SK-N-SH (cell line): ENCODE measurements around the gene F11R. TPM values are rescaled to one million over a fixed set of nuclear protein-coding genes. Genes with fewer than 3 reads are reported as not detected.
"Not testable (repeated sequence)": the region's sequence is repeated elsewhere in the genome, so short reads cannot be mapped to it uniquely, and the experiment has no call there.

ENCODE experiments used
- CTCF ChIA-PET: fragments of 300-600, 350-600 bp; formaldehyde crosslinking; extraction: SDS; loops from one replicate; lab custom pipeline; 2021; lab: Yijun Ruan, JAX
- POLR2A ChIA-PET: fragments of 350-600 bp; sonication (Branson Sonifier 250); formaldehyde crosslinking; extraction: SDS; loops from one replicate; lab custom pipeline; 2020; ENCODE audit warnings: antibody characterized with exemption, inconsistent platforms; lab: Yijun Ruan, JAX
- DNase-seq: peaks from one replicate; pipeline ENCODE4 v3.0.0; 2012
- H2AFZ ChIP-seq: fragments of 200-600 bp; sonication (generic); 2 replicates; pipeline ENCODE4 v1.8.1; 2016; ENCODE audit warnings: antibody characterized with exemption, mild to moderate bottlenecking, low read depth
- H3F3A ChIP-seq: fragments of 200-600 bp; sonication (generic); replicated peaks from 2 replicates; pipeline ENCODE3; 2016; ENCODE audit warnings: antibody characterized with exemption, mild to moderate bottlenecking; ENCODE audit not compliant: insufficient read depth
- H3K27ac ChIP-seq, 2 experiments: fragments of 200-500 bp in 1 of 2; fragments of 200-600 bp in 1 of 2; sonication (Bioruptor generic) in 1 of 2; sonication (generic), shearing (Covaris generic) in 1 of 2; 2 replicates each; pipeline versions ENCODE4 v1.5.1 to v1.6.1; 2014 to 2016; ENCODE audit warnings: low read depth in 2 of 2, inconsistent platforms in 1 of 2, low read length in 1 of 2, mild to moderate bottlenecking in 1 of 2, mixed read lengths in 1 of 2
- H3K27me3 ChIP-seq: fragments of 200-600 bp; sonication (generic), shearing (Covaris generic); 2 replicates; pipeline ENCODE4 v1.6.1; 2016; ENCODE audit warnings: mixed run types; ENCODE audit not compliant: insufficient read depth
- H3K36me3 ChIP-seq, 2 experiments: fragments of 200-500 bp in 1 of 2; fragments of 200-600 bp in 1 of 2; sonication (Bioruptor generic) in 1 of 2; sonication (generic) in 1 of 2; replicated peaks in 1 of 2; 2 replicates each; pipeline versions ENCODE3 to v1.5.1; 2014 to 2016; ENCODE audit warnings: low read length in 1 of 2, mild to moderate bottlenecking in 1 of 2; ENCODE audit not compliant: insufficient read depth in 2 of 2, control insufficient read depth in 1 of 2
- H3K4me1 ChIP-seq, 2 experiments: fragments of 200-500 bp in 1 of 2; fragments of 200-600 bp in 1 of 2; sonication (Bioruptor generic) in 1 of 2; sonication (generic), shearing (Covaris generic) in 1 of 2; 2 replicates each; pipeline versions ENCODE4 v1.5.1 to v1.6.1; 2014 to 2016; ENCODE audit warnings: low read depth in 1 of 2, low read length in 1 of 2, mixed run types in 1 of 2; ENCODE audit not compliant: insufficient read depth in 2 of 2, control insufficient read depth in 1 of 2
- H3K4me2 ChIP-seq: fragments of 200-600 bp; sonication (generic), shearing (Covaris generic); 2 replicates; pipeline ENCODE4 v1.6.1; 2017; ENCODE audit warnings: mixed run types
- H3K4me3 ChIP-seq, 2 experiments: fragments of 200-500 bp in 1 of 2; fragments of 200-600 bp in 1 of 2; sonication (Bioruptor generic) in 1 of 2; sonication (generic), shearing (Covaris generic) in 1 of 2; 2 replicates each; pipeline versions ENCODE4 v1.5.1 to v1.8.1; 2014 to 2016; ENCODE audit warnings: low read depth in 2 of 2, inconsistent platforms in 1 of 2, low read length in 1 of 2, mild to moderate bottlenecking in 1 of 2, mixed read lengths in 1 of 2, moderate library complexity in 1 of 2
- H3K79me2 ChIP-seq: fragments of 200-600 bp; sonication (generic); 2 replicates; pipeline ENCODE4 v1.8.1; 2017; ENCODE audit warnings: mild to moderate bottlenecking; ENCODE audit not compliant: insufficient read depth
- H3K9ac ChIP-seq: fragments of 200-600 bp; sonication (generic); 2 replicates; pipeline ENCODE4 v1.6.1; 2017; ENCODE audit warnings: mixed run types
- H3K9me2 ChIP-seq: fragments of 200-600 bp; sonication (generic); 2 replicates; pipeline ENCODE4 v1.6.1; 2017; ENCODE audit warnings: mixed run types
- H3K9me3 ChIP-seq: fragments of 200-600 bp; sonication (generic); 2 replicates; pipeline ENCODE4 v1.6.1; 2017; ENCODE audit warnings: mixed run types, mild to moderate bottlenecking, moderate library complexity
- H4K20me1 ChIP-seq: fragments of 200-600 bp; sonication (generic); 2 replicates; pipeline ENCODE4 v1.6.1; 2017; ENCODE audit warnings: mild to moderate bottlenecking, mixed run types; ENCODE audit not compliant: insufficient read depth
- JUND ChIP-seq: IDR thresholded peaks from 2 replicates; pipeline ENCODE4 v1.4.0; 2012
- WGBS: methylation state at CpG from one replicate; pipeline ENCODE4 v1.1.6; 2017; ENCODE audit warnings: low lambda C conversion rate; 5-methylcytosine and 5-hydroxymethylcytosine counted together
- polyA plus RNA-seq, 3 experiments: library from polyadenylated mRNA; depleted of rRNA; stranded (reverse); fragments of >200 nt; gene quantifications; 2 replicates each; pipeline ENCODE4 v1.2.3, GENCODE V29; 2012
- small RNA-seq, 7 experiments: library from RNA; depleted of rRNA; stranded (forward); fragments of <200 nt; gene quantifications; one replicate each; pipeline ENCODE3, GENCODE V24; 2012

F11R gene
- polyA plus RNA-seq, 1 of the 3 experiments (the other 2 are of a cell fraction): 9.0 TPM

- H3K4me2 ChIP-seq, POLR2A ChIA-PET, H2AFZ ChIP-seq, DNase-seq, H4K20me1 ChIP-seq, H3K4me1 ChIP-seq, H3K27ac ChIP-seq, H3K9me2 ChIP-seq, H3K36me3 ChIP-seq, H3K79me2 ChIP-seq, H3K9me3 ChIP-seq, H3K4me3 ChIP-seq, H3F3A ChIP-seq, H3K9ac ChIP-seq: not testable (repeated sequence)
- CTCF ChIA-PET: interaction anchor here (1.0 to 1.2 kb wide), 2 partner anchors 12 to 45 kb away, joined by 3 read pairs; no protein-coding TSS in a partner anchor
- TF ChIP-seq JUND: 0 out of 2 replicates have a peak, but pooled peaks have one; percentile 17
- WGBS: 6% methylated on average over 6 of the region's 6 CpGs
- peaks cover 38% of the 10 kb centered on the region for H3K27me3 ChIP-seq
Observed at GRCh38 chr1:160945881-160946280, 75.1 kb downstream of the F11R start.

Small RNA genes lying within 50 kb of the gene (small RNA-seq; reads per million reads assigned to genes)
- 0 reads per million in 7 experiments for gene AL591806.2

Other genes starting within 250 kb of the F11R start
- not detected in 2 replicates for gene LY9, start 225.0 kb downstream of the F11R start, polyA plus RNA-seq (2012; rRNA removed)
- not detected in 2 replicates for gene CD244, start 158.3 kb downstream of the F11R start, polyA plus RNA-seq (2012; rRNA removed)
- gene ITLN1, start 136.0 kb downstream of the F11R start, polyA plus RNA-seq (2012; rRNA removed): not detected in 2 replicates
- not detected in 2 replicates for gene ITLN2, start 66.3 kb downstream of the F11R start, polyA plus RNA-seq (2012; rRNA removed)
- 80.7 and 93.9 TPM in 2 replicates for gene TSTD1, start 17.8 kb upstream of the F11R start, polyA plus RNA-seq (2012; rRNA removed)
- 43.1 and 61.9 TPM in 2 replicates for gene USF1, start 24.8 kb upstream of the F11R start, polyA plus RNA-seq (2012; rRNA removed)
- 0.05 TPM in 1 of 2 replicates, not detected in the other for gene ARHGAP30, start 48.7 kb upstream of the F11R start, polyA plus RNA-seq (2012; rRNA removed)
- gene NECTIN4, start 68.4 kb upstream of the F11R start, polyA plus RNA-seq (2012; rRNA removed): 0.59 and 1.9 TPM in 2 replicates
- gene KLHDC9, start 77.2 kb upstream of the F11R start, polyA plus RNA-seq (2012; rRNA removed): 4.4 and 4.7 TPM in 2 replicates
- 340 and 445 TPM in 2 replicates for gene PFDN2, start 96.9 kb upstream of the F11R start, polyA plus RNA-seq (2012; rRNA removed)
- 38.7 and 48.9 TPM in 2 replicates for gene NIT1, start 97.0 kb upstream of the F11R start, polyA plus RNA-seq (2012; rRNA removed)
- 43.1 and 45.0 TPM in 2 replicates for gene DEDD, start 111.5 kb upstream of the F11R start, polyA plus RNA-seq (2012; rRNA removed)
- 150 and 201 TPM in 2 replicates for gene UFC1, start 132.8 kb upstream of the F11R start, polyA plus RNA-seq (2012; rRNA removed)
- 24.5 and 26.8 TPM in 2 replicates for gene USP21, start 138.3 kb upstream of the F11R start, polyA plus RNA-seq (2012; rRNA removed)
- 30.7 and 47.3 TPM in 2 replicates for gene PPOX, start 145.3 kb upstream of the F11R start, polyA plus RNA-seq (2012; rRNA removed)
- gene B4GALT3, start 156.4 kb upstream of the F11R start, polyA plus RNA-seq (2012; rRNA removed): 50.5 and 56.5 TPM in 2 replicates
- 1.2 and 1.6 TPM in 2 replicates for gene ADAMTS4, start 177.9 kb upstream of the F11R start, polyA plus RNA-seq (2012; rRNA removed)
- 203 and 210 TPM in 2 replicates for gene NDUFS2, start 181.2 kb upstream of the F11R start, polyA plus RNA-seq (2012; rRNA removed)
- gene FCER1G, start 194.1 kb upstream of the F11R start, polyA plus RNA-seq (2012; rRNA removed): 0.34 and 0.61 TPM in 2 replicates
- gene APOA2, start 202.5 kb upstream of the F11R start, polyA plus RNA-seq (2012; rRNA removed): not detected in 2 replicates
- 9.7 and 11.9 TPM in 2 replicates for gene TOMM40L, start 204.9 kb upstream of the F11R start, polyA plus RNA-seq (2012; rRNA removed)
- gene NR1I3, start 217.1 kb upstream of the F11R start, polyA plus RNA-seq (2012; rRNA removed): not detected in 2 replicates
- gene PCP4L1, start 237.6 kb upstream of the F11R start, polyA plus RNA-seq (2012; rRNA removed): not detected in 2 replicates